GM12864 (cell line): ENCODE measurements around the gene ZNF436.

Source experiments
- DNase-seq: peaks from one replicate; pipeline ENCODE4 v3.0.0-alpha.2; 2011; ENCODE audit warnings: low read depth
- H3K4me3 ChIP-seq: 2 replicates; pipeline ENCODE4 v1.5.1; 2011; ENCODE audit warnings: mild to moderate bottlenecking, low read depth, low read length, control low read depth
- CTCF ChIP-seq: IDR thresholded peaks from 2 replicates; pipeline ENCODE4 v1.5.1; 2011; ENCODE audit warnings: low read depth, mild to moderate bottlenecking, moderate library complexity, low read length, control low read depth, inconsistent platforms; ENCODE audit errors: missing control alignments

The ZNF436 gene

GRCh38 chr1:23400324-23401114 is 30.9 kb upstream of the ZNF436 start:
- TF ChIP-seq CTCF = no peak
- H3K4me3 ChIP-seq = no peak overlapping the region
- no peak for DNase-seq

GRCh38 chr1:23399229-23399628 is 29.6 kb upstream of the ZNF436 start:
- H3K4me3 ChIP-seq = no peak overlapping the region
- DNase-seq = no peak
- no peak for TF ChIP-seq CTCF

GRCh38 chr1:23397908-23398307 is 28.3 kb upstream of the ZNF436 start:
- H3K4me3 ChIP-seq = no peak overlapping the region
- no peak for TF ChIP-seq CTCF
- no peak for DNase-seq

- no peak for DNase-seq
- no peak overlapping the region for H3K4me3 ChIP-seq
- TF ChIP-seq CTCF = no peak
Measured at GRCh38 chr1:23396380-23396779, 26.7 kb upstream of the ZNF436 start.

- no peak overlapping the region for H3K4me3 ChIP-seq
- TF ChIP-seq CTCF = no peak
- DNase-seq = no peak
Measured at GRCh38 chr1:23395849-23396248, 26.2 kb upstream of the ZNF436 start.

GRCh38 chr1:23395154-23395724 is 25.6 kb upstream of the ZNF436 start:
- H3K4me3 ChIP-seq = no peak overlapping the region
- TF ChIP-seq CTCF = no peak
- DNase-seq = no peak

GRCh38 chr1:23394684-23395083 is 25.0 kb upstream of the ZNF436 start:
- no peak for TF ChIP-seq CTCF
- no peak for DNase-seq
- no peak overlapping the region for H3K4me3 ChIP-seq
